T-helper 22 cell (primary cell): Measurements from ENCODE around the gene POTEG.
"Not testable (repeated sequence)": the region's sequence is repeated elsewhere in the genome, so short reads cannot be mapped to it uniquely, and the experiment has no call there.

ENCODE experiments used
- DNase-seq: peaks from one replicate; pipeline ENCODE4 v3.0.0-alpha.2; 2020; ENCODE audit warnings: low read depth

POTEG gene

GRCh38 chr14:19372813-19373500, 61.2 kb downstream of the POTEG start:
- DNase-seq: not testable (repeated sequence)

GRCh38 chr14:19371767-19372166, 62.4 kb downstream of the POTEG start:
- not testable (repeated sequence) for DNase-seq

- not testable (repeated sequence) for DNase-seq
Measured at GRCh38 chr14:19362803-19363202, 71.3 kb downstream of the POTEG start.

GRCh38 chr14:19362323-19362722, 71.8 kb downstream of the POTEG start:
- not testable (repeated sequence) for DNase-seq

- DNase-seq: not testable (repeated sequence)
Measured at GRCh38 chr14:19361636-19362253, 72.4 kb downstream of the POTEG start.

GRCh38 chr14:19360937-19361635, 73.1 kb downstream of the POTEG start:
- not testable (repeated sequence) for DNase-seq
